SK-MEL-5 (cell line): ENCODE measurements around the gene ANXA11. TPM values are rescaled to one million over a fixed set of nuclear protein-coding genes. Genes with fewer than 3 reads are reported as not detected.
A peak's percentile ranks its signal among the peaks of the same experiment; 100 is the strongest.
"Not testable (repeated sequence)": the region's sequence is repeated elsewhere in the genome, so short reads cannot be mapped to it uniquely, and the experiment has no call there.

Source experiments
- DNase-seq: peaks from one replicate; pipeline ENCODE4 v3.0.0-alpha.2; 2016; ENCODE audit warnings: low read depth, low spot score
- in situ Hi-C: cut with HindIII; loops from 2 replicates; pipeline ENCODE4 v1.10.0; 2016; ENCODE audit warnings: low sequenced_read_pairs, high pct_unique_total_duplicates, low pct_unique_long_range_greater_than_20kb
- total RNA-seq: library from RNA; depleted of rRNA; stranded (reverse); fragments of >200 nt; shearing (Covaris generic); gene quantifications from 2 replicates; pipeline ENCODE4 v1.2.3, GENCODE V29; 2014

Gene ANXA11
- total RNA-seq, 1 experiment from 2014 or later, result 66.3 TPM

DNA sequence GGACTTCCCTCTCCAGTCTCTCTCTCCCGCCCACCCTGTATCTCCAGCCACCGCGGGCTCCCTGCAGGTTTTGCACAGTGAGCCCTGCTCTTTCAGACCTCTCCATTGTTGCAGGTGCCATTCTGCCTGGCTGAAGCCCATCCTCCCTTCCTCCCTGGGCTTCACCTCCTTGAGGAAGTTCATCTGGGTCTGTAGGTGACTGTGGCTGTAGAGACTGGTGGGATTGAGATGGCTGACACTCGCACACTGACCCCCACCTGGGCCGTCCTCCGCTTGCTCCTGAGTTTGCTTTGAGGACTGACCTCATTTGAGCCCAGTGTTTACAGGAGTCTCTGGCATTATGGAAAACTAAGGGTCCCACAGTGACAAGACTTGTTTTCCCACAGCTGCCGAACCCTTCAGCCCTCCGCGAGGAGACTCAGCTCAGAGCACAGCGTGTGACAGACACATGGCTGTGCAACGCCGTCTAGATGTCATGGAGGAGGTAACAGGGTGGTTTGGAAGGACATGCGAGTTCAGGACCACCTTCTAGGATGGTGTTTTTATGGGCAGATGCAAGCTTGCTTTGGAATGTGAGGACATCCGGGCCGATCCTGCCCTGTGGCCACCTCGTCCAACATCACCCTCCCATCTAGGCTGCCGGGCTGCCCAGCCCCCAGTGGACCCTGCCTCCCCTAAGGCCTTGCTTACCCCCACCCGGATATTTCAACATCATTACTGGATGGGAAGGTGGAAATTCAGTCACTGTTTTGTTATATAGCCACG, 63.5 kb downstream of the ANXA11 start:
- in situ Hi-C loops, result no loop called here
- DNase-seq, result no peak

DNA sequence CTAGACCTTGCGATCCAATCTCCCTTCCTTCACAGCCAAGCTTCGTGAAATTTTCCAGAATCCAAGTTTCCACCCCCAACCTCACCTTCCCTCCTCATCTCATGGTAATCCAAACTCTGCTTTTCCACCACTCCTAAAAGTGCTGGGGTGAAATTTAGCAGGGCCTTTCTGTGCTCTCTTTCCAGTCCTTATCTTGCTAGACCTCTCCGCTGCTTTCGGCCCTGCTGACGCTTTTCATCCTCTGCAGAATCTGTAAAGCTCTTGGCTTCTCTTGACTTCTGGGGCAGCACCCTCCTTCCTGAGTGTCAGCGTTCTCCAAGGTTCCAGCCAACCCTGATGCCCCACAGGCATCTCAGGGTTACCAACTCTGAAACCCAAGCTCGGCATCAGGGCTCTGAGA, 65.1 kb downstream of the ANXA11 start:
- DNase-seq, result no peak
- in situ Hi-C loops, result no loop called here

DNA sequence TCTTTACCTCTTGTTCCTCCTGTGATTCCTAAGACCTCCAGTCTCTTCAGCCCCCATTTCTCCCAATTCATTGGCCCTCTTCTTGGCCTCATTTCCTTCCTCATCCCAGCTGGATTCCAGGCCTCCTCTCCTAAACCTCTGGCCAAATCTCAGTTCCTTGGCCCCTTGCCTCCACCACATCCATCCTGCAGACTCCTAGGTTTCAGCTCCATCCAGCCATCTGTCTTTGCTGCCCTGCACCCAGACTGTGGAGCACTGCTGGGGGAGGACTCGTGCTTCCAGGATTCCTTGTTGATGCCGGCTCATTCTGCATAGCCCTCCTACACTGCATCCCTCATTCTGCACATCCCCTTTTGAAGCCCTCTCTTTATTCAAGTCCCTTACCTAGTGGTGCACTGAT, 66.1 kb downstream of the ANXA11 start:
- in situ Hi-C loops, result no loop called here
- DNase-seq, result no peak

DNA sequence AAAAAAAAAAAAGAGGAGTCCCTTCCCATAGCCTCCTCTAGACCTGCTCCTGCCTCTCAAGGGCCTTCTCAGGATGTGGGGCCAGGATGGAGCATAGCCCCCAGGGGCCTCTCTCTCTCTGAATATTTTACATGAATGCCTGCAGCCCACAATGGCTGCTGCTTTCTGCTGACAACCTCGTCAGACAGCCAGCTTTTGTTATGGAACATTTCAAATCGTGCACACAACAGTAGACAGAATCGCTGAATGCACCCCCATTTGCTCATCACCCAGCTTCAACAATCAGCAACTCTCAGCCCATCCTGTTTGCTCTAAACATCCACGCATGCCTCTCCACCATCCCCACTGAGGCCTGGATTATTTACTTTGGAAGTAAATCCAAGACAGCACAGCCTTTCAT, 67.4 kb downstream of the ANXA11 start:
- DNase-seq, result no peak
- in situ Hi-C loops, result no loop called here

DNA sequence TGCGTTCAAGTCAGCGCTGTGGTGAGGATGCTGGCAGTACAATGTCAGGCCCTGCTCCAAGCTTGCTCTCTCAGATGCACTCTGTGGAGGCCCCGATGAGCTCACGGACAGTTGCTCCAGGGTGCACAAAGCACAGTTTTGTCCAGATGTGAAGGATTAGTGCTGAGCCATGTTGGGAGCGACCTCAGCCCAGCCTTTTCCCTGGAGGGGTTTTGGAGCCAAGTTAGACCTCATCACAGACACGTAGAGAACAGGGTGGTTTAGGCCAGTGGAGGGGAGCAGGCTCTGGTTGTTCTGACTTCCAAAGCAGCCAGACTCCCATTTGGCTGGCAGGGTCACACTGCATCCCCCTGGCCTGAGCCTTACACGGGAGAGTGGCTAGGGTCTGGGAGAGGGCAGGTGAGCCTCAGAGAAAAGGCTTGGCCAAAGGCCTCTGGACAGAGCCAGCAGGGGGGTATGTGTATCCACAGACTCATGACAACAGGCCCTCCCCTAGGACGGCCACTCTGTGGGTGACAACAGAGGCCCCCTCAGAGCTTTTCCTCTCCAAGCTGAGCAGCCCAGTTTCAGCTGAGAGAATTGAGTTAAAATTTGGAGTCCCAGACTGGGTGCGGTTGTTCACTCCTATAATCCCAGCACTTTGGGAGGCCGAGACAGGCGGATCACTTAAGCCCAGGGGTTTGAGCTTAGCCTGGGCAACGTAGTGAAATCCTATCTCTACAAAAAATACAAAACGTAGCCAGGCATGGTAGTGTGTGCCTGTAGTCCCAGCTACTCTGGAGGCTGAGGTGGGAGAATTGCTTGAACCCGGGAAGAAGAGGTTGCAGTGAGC, 68.1 kb downstream of the ANXA11 start:
- no peak for DNase-seq
- in situ Hi-C loops, result no loop called here

DNA sequence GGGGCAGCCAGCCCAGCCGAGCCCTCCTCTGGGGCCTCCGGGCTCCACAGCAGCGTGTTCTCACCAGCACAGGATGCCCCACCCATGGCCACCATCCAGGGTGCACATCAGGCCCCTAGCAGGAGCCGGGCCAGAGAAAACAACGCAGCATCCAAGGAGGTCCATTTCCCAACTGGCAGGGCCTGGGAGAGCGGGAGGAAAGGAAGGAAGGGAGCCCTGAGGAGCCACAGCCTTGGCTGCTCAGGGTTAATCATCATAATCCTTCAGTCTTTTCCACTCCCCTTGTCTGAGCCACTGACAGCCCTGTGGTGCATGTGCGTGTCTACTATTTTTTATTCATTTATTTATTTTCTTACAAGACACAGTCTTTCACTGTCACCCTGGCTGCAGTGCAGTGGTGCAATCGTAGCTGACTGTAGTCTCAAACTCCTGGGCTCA, 69.2 kb downstream of the ANXA11 start:
- DNase-seq, result no peak
- in situ Hi-C loops, result no loop called here

DNA sequence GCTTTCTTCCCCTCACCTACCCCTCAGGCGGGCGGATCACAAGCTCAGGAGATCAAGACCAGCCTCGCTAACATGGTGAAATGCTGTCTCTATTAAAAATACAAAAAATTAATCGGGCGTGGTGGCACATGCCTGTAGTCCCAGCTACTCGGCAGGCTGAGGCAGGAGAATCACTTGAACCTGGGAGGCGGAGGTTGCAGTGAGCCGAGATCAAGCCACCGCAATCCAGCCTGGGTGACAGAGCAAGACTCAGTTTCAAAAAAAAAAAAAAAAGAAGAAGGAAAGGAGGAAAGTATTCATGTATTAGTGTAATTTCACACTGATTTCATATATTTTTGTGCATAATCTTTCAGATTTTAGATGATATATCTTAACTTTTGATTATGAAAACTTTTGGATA, 71.7 kb downstream of the ANXA11 start:
- in situ Hi-C loops, DNase-seq: not testable (repeated sequence)

DNA sequence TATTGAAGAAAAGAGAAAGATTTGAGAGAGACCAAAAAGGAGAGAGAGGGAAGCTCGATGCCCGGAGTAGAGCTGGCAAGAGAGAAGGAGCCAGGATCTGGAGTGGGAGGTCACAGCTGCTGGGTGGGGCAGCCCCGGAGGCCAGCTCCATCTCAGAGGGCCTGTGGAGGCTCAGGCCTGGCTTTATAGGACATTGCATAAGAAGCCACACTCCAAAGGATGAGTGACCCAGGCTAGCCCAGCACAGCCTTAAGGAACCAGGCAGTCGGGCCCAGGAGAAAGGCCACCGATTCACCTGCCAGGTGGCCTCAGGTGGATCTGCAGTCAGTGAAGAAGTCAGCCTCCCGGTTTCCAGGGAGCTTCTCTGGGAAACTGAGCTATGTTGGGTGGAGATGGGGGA, 72.1 kb downstream of the ANXA11 start:
- no peak for DNase-seq
- in situ Hi-C loops, result no loop called here

DNA sequence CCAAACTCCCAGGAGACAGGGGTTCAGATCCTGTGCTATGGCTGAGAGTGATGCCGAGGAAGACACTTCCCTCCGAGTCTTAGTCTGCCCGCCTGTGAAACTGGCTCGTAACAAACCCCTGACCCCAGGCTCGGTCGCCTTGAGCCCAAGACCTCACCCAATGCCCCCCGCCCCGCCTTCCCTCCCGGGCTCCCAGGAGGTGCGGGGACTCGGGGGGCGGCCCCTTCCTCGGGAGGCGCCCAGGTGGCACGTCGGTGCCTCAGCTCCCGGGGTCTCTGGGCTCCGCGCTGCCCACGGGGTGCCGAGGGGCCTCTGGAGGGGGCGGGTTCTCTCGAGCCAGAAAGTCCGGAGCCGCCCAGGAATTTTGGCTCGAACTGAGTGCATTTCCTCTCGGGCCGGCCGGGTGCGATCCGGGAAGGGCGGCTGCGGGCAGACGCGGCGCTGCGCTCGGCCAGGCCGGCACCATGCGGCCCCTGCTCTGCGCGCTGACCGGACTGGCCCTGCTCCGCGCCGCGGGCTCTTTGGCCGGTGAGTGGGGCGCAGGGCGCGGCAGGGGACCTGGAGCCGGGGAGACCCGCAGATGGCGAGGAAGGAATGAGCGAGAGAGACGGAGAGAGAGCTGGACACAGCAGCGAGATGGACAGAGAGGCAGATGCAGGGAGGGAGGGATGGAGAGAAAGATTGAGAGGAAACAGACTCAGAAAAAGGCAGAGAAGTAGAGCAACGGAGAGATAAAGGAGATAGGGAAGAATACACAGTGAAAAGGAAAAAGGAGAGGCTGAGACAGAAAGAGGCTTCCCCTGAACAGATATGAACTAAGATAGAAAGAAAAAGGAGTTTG, 72.8 kb downstream of the ANXA11 start, which contains the start of gene PLAC9:
Gene PLAC9 (plus strand): TSS at position 432 of the 841 bp plus-strand sequence. CDS start 33 bp downstream, at position 465.
- in situ Hi-C loops, result no loop called here

DNA sequence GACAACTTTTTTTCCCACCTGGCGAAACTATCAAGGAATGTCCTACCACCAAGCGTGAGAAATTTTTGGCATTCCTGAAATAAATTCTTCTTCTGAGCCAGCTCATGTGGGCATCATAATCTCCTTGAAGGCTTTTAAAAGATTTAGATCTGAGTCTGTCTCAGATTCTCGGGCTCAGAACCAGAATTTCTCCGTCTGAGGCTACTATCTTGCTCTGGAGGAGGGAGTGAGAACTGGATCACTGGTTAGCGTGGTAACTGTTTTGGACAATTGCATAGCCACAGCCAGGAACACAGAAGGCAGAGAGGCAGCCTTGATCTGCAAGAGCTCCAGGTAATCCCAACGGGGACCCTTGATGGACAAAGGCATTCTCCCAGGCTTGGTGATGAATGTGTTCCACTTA, 73.8 kb downstream of the ANXA11 start:
- in situ Hi-C loops, result no loop called here
- DNase-seq, result no peak

More for the DNA sequence above, 72.8 kb downstream of the ANXA11 start, which contains the start of gene PLAC9:
- no peak for DNase-seq

DNA sequence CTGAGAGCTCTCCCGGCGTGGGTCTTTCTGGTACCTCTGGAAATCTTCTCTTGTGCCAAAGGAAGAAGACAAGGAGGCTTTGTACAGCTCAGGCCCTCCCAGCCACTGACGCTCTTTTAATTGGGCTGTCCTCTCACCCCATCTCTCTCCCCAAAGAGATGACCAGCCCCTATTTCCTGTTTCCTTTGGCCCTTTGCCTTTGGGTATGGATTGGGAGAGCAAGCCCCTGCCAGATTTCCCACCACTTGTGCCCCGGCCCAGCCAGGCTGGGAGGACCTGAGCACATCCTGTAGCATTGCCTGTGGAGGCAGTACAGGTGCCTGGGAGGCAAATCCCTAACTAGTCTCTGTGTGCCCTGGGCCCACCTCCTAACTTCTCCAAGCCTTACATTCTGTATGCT, 78.5 kb downstream of the ANXA11 start:
- peak; percentile 55 for DNase-seq
- in situ Hi-C loops, result no loop called here

DNA sequence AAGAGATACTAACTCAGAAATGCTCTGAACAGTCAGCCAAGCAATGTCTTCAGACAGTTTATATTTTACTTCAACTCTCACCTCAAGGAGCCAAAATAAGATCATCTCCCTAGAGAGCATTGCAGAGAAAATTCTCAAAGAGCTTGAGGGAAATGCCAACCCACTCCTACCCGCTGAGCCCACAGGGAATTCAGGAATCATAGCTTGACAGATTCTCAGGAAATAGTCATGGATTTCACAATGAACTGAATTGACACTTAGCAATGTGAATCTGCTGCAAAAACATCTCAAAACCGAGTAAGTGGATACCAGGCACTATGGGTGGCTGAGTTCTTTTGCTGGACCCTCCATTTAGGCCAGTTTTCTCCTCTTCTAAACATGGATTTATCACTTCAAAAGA, 82.6 kb downstream of the ANXA11 start:
- in situ Hi-C loops, result no loop called here

DNA sequence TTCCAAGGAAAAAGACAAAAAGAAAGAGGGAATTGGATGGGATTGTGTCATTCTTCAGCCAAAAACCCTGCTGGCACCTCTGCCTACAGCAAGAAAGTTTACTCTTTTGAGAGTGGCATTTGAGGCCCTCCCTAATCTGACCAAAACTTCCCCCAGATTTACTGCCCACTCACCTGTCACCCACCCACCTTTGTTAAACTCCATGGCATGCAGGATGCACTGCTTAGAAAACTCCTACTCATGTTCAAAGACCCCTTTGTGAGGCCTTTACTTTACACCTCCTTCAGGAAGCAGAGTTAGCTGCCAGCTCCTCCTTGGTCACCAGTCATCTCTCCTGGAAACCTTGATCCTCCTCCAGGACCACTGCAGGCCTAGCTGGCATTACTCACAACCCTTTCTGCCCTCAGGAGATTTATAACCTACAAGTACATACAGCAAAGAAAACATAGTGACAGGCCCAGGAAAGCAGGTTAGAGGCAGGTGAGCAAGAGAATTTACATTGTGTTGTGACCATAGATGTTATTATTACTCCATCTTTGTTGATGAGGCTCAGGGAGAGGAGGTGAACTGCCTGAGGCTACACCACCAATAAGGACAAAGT, 83.1 kb downstream of the ANXA11 start:
- in situ Hi-C loops, result no loop called here
- no peak for DNase-seq

More for the DNA sequence above, 82.6 kb downstream of the ANXA11 start:
- no peak for DNase-seq

DNA sequence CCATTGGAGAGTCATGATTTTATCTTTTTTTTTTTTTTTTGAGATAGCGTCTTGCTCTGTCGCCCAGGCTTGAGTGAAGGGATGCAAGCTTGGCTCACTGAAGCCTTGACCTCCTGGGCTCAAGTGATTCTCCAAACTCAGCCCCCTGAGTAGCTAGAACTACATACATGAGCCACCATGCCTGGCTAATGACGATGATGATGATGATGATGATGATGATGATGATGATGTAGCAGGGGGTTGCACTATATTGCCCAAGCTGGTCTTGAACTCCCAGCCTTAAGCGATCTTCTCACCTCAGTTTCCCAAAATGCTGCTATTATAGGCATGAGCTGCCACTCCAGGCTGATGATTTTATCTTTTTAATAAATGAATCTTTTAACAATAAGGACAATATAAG, 86.7 kb downstream of the ANXA11 start:
- DNase-seq, result no peak
- in situ Hi-C loops, result no loop called here

DNA sequence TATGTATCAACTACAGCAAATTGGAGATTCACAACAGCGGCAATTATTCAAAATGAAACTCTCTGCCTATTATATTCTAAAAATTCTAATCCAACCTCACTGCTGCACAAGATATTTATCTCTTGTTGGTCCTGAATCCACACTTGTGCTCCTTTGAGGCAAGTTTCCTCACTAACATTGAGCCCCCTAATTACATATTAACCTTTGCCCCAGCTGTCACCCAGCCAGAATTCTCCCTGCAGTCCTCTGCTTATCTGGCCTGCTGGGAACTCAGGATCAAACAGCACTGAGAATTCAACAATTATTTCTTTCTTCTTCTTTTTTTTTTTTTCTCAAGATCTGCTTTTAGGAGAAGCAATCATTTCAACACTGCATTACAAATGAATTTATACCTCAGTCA, 94.4 kb downstream of the ANXA11 start:
- no peak for DNase-seq
- in situ Hi-C loops, result no loop called here

DNA sequence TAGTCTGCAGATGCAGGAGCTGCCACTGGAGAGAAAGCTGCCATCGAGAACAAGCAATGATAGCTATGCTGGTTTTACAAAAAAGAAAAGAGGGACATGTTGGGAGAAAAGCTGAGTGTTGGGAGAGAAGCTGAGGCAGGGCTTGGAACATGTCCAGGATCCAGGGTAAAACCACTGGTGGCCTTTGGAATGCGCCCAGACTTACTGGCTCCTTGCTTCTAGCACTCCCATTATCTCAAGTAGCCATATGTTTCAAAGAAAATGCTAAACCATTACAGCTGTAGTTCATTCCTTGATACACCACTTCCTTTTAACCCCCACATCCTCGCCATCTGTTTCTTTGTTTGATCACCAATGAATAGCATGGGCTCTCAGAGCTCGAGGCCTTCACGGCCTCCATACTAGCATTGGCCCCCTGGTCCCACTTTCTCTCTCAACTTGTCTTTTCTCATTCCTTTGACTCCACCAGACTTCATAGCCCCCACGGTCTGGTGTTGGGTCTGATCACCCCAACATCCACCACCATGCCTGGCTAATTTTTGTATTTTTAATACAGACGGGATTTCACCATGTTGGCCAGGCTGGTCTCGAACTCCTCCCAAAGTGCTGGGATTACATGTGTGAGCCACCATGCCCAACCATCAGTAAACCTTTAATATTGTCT, 96.6 kb downstream of the ANXA11 start:
- DNase-seq, result no peak
- in situ Hi-C loops, result no loop called here
